HL-60 (cell line): ENCODE data around the gene KIAA1671.

Experiments used
- DNase-seq, 2 experiments: peaks; one replicate each; pipeline ENCODE4 v3.0.0-alpha.2; 2010 to 2020; ENCODE audit warnings: low read depth in 1 of 2, low spot score in 1 of 2
- H3K27ac ChIP-seq: fragments of 250-450 bp; sonication (Bioruptor Pico); replicated peaks from 2 replicates; pipeline ENCODE4 v1.5.1; 2020; ENCODE audit warnings: mild to moderate bottlenecking, moderate library complexity
- H3K27me3 ChIP-seq: fragments of 250-450 bp; sonication (Bioruptor Pico); 2 replicates; pipeline ENCODE4 v1.5.1; 2021; ENCODE audit warnings: mild to moderate bottlenecking, moderate library complexity; ENCODE audit not compliant: insufficient read depth, poor library complexity, severe bottlenecking
- H3K4me3 ChIP-seq: replicated peaks from 2 replicates; pipeline ENCODE4 v1.5.1; 2011; ENCODE audit warnings: mild to moderate bottlenecking, control low read depth, low read length; ENCODE audit not compliant: insufficient read depth
- CTCF ChIP-seq: IDR thresholded peaks from one replicate; pipeline ENCODE4 v1.5.1; 2011; ENCODE audit warnings: low read length, control low read depth, inconsistent platforms; ENCODE audit not compliant: insufficient read depth
- GABPA ChIP-seq: IDR thresholded peaks from 2 replicates; pipeline ENCODE4 v1.6.1; 2012; ENCODE audit warnings: low read depth
- POLR2AphosphoS5 ChIP-seq: IDR thresholded peaks from 2 replicates; pipeline ENCODE4 v1.6.1; 2012; ENCODE audit warnings: low read depth
- REST ChIP-seq: IDR thresholded peaks from 2 replicates; pipeline ENCODE4 v1.6.1; 2012; ENCODE audit warnings: low read depth; ENCODE audit not compliant: insufficient replicate concordance
- SPI1 ChIP-seq: IDR thresholded peaks from 2 replicates; pipeline ENCODE4 v1.6.1; 2012; ENCODE audit warnings: low read depth, mild to moderate bottlenecking, borderline replicate concordance

Gene KIAA1671

GRCh38 chr22:24962094-24962493 lies 9.6 kb downstream of the KIAA1671 start:
- Histone ChIP-seq H3K4me3 (no peak overlapping the region), H3K27ac (no peak overlapping the region), H3K27me3 (no peaks in the 10 kb centered on the region)
- no peak for DNase-seq
- TF ChIP-seq GABPA: no peak

GRCh38 chr22:24962835-24963234 lies 10.3 kb downstream of the KIAA1671 start:
- Histone ChIP-seq H3K27ac (no peak overlapping the region), H3K4me3 (no peak overlapping the region), H3K27me3 (no peaks in the 10 kb centered on the region)
- no peak for TF ChIP-seq SPI1
- TF ChIP-seq GABPA: no peak
- DNase-seq: no peak

GRCh38 chr22:24964441-24964840 lies 11.9 kb downstream of the KIAA1671 start:
- no peak for TF ChIP-seq SPI1
- no peak for TF ChIP-seq POLR2AphosphoS5
- no peak for TF ChIP-seq GABPA
- TF ChIP-seq CTCF: no peak
- TF ChIP-seq REST: no peak
- Histone ChIP-seq H3K27ac (no peak overlapping the region), H3K4me3 (no peak overlapping the region), H3K27me3 (no peaks in the 10 kb centered on the region)
- no peak for DNase-seq

GRCh38 chr22:24965822-24966626 lies 13.5 kb downstream of the KIAA1671 start:
- no peak for TF ChIP-seq POLR2AphosphoS5
- no peak for TF ChIP-seq GABPA
- no peak for TF ChIP-seq REST
- TF ChIP-seq SPI1: no peak
- TF ChIP-seq CTCF: no peak
- no peaks in the 10 kb centered on the region for H3K27me3 ChIP-seq
- no peak for DNase-seq
- H3K27ac ChIP-seq: no peak overlapping the region
- no peak overlapping the region for H3K4me3 ChIP-seq
